ENCODE measurements around the gene MCF2L2. TPM values are rescaled to one million over a fixed set of nuclear protein-coding genes. Genes with fewer than 3 reads are reported as not detected.

The MCF2L2 gene
- total and polyA plus RNA-seq, 7 donors = 0.17 to 2.7 (median 0.57) TPM

DNA sequence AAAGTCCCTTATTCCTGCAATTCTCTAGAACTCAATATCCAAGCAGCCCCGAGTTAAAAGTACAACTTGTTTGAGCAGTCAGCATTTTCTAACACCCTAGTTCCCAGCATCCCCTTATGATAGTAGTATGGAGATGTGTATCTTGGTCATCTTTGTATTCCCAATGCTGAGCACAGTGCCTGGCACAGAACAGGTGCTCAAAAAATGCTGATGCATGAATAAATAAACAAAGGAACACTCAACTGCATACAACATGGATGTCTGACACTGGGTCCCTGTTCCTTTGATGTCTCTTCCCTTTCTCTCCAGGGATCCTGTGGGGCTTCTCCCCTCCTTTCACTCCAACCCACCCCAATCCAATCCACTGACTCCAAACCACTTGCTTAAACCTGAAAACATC is 199.2 kb downstream of the MCF2L2 start:
- no peaks in the 10 kb centered on the region for H3K9me3 ChIP-seq
- intact Hi-C loops (cut with DNase I) = no loop called here
- H3K27ac ChIP-seq = no peak overlapping the region
- WGBS, 3 donors = 80 to 95% (median 91%) methylated on average over 1 of the region's 1 CpG
- no peaks in the 10 kb centered on the region for H3K27me3 ChIP-seq (ENCODE audit: insufficient read depth in 3 of 3, low read length in 2 of 3)
- DNase-seq (no peak), ATAC-seq (no peak)
- H3K36me3 ChIP-seq (ENCODE audit: insufficient read depth in 1 of 2, low read depth in 1 of 2) = peaks cover 0 to 4% of the 10 kb centered on the region in 2 donors
- no peaks in the 10 kb centered on the region for H3K4me1 ChIP-seq
- H3K4me3 ChIP-seq = no peak overlapping the region
- TF ChIP-seq, protein P1, sequence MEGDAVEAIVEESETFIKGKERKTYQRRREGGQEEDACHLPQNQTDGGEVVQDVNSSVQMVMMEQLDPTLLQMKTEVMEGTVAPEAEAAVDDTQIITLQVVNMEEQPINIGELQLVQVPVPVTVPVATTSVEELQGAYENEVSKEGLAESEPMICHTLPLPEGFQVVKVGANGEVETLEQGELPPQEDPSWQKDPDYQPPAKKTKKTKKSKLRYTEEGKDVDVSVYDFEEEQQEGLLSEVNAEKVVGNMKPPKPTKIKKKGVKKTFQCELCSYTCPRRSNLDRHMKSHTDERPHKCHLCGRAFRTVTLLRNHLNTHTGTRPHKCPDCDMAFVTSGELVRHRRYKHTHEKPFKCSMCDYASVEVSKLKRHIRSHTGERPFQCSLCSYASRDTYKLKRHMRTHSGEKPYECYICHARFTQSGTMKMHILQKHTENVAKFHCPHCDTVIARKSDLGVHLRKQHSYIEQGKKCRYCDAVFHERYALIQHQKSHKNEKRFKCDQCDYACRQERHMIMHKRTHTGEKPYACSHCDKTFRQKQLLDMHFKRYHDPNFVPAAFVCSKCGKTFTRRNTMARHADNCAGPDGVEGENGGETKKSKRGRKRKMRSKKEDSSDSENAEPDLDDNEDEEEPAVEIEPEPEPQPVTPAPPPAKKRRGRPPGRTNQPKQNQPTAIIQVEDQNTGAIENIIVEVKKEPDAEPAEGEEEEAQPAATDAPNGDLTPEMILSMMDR (IDR thresholded peaks at IDR 0.05) = no peak

DNA sequence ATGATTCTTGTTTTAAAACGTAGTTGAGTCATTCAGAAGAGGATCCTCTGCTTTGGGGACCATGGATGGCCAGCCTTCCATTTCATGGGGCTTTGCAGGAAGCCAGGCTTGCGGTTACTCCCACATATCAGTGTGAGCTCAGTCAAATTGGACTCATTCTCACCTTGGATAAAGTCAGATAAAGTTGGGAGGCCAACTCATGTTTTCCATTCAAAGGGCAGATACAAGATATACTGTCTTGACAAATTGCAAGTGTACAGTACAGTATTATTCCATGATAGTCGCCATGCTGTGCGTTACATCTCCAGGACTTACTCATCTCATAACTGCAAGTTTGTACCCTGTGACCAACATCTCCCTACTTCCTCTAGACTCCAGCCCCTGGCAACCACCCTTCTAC is 200.8 kb downstream of the MCF2L2 start:
- no peak for ATAC-seq
- TF ChIP-seq, protein P1 (IDR thresholded peaks at IDR 0.05) = no peak
- Histone ChIP-seq H3K27ac (no peak overlapping the region), H3K4me3 (no peak overlapping the region), H3K4me1 (no peaks in the 10 kb centered on the region), H3K36me3 (ENCODE audit: insufficient read depth in 1 of 2, low read depth in 1 of 2) (peaks cover 0 to 4% of the 10 kb centered on the region in 2 donors), H3K27me3 (ENCODE audit: insufficient read depth in 3 of 3, low read length in 2 of 3) (no peaks in the 10 kb centered on the region), H3K9me3 (no peaks in the 10 kb centered on the region)
- 90 to 94% (median 91%) methylated on average over 4 of the region's 4 CpGs for WGBS, 3 donors
- intact Hi-C loops (cut with DNase I) = no loop called here
- no peak for DNase-seq

- no peak for ATAC-seq
- intact Hi-C loops (cut with DNase I) = no loop called here
Observed at GRCh38 chr3:183226333-183226890, 202.0 kb downstream of the MCF2L2 start.

GRCh38 chr3:183224180-183224970 is 204.0 kb downstream of the MCF2L2 start:
- ATAC-seq = no peak

More at GRCh38 chr3:183226333-183226890, 202.0 kb downstream of the MCF2L2 start:
- TF ChIP-seq, protein P1 (IDR thresholded peaks at IDR 0.05) = no peak
- DNase-seq = no peak
- Histone ChIP-seq H3K27me3 (ENCODE audit: insufficient read depth in 3 of 3, low read length in 2 of 3) (no peaks in the 10 kb centered on the region), H3K4me3 (no peak overlapping the region), H3K9me3 (no peaks in the 10 kb centered on the region), H3K4me1 (no peaks in the 10 kb centered on the region), H3K36me3 (ENCODE audit: insufficient read depth in 1 of 2, low read depth in 1 of 2) (peaks cover 0 to 4% of the 10 kb centered on the region in 2 donors), H3K27ac (no peak overlapping the region)
- 84 to 95% (median 94%) methylated on average over 9 of the region's 9 CpGs for WGBS, 3 donors

More at GRCh38 chr3:183224180-183224970, 204.0 kb downstream of the MCF2L2 start:
- DNase-seq = no peak
- peaks cover 0 to 4% of the 10 kb centered on the region in 2 donors for H3K36me3 ChIP-seq (ENCODE audit: insufficient read depth in 1 of 2, low read depth in 1 of 2)
- no peaks in the 10 kb centered on the region for H3K9me3 ChIP-seq
- H3K27me3 ChIP-seq (ENCODE audit: insufficient read depth in 3 of 3, low read length in 2 of 3) = no peaks in the 10 kb centered on the region
- H3K27ac ChIP-seq = no peak overlapping the region
- H3K4me1 ChIP-seq = no peaks in the 10 kb centered on the region
- intact Hi-C loops (cut with DNase I) = no loop called here
- TF ChIP-seq, protein P1 (IDR thresholded peaks at IDR 0.05) = no peak
- WGBS, 3 donors = 76 to 91% (median 80%) methylated on average over 11 of the region's 11 CpGs
- H3K4me3 ChIP-seq = no peak overlapping the region
